HG03039 (cell line): ENCODE results near the gene SH3BGR.
"Not testable (repeated sequence)": the region's sequence is repeated elsewhere in the genome, so short reads cannot be mapped to it uniquely, and the experiment has no call there.

Experiments
- ATAC-seq: cut with Tn5 transposase; IDR thresholded peaks from one replicate; pipeline ENCODE4 v1.9.1; 2021; ENCODE audit warnings: mild to moderate bottlenecking, moderate library complexity; ENCODE audit not compliant: unreplicated experiment

SH3BGR gene

GRCh38 chr21:39451332-39452206 is at the start of gene SH3BGR:
Gene SH3BGR (plus strand): TSS chr21:39451970. CDS start chr21:39452097, 127 bp downstream.
- ATAC-seq, result no peak

DNA sequence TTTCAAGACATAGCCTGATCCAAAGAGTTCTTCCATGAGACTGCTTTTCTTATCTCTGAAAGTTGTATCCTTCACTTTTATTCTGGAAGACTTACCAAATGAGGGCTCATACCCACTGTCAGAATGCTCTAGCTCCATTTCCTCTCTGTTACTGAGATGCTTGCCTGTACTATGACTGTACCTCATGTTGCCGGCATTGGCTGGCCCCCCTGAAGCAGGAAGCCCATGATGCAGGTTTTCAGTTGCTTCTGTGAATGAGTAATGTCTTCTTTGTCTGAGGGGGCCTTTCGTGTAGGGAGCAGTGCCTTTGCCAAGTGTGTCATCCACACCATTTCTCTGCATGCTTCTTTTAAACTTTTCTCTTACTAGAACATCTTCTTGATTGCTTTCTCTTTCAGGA is 45.7 kb upstream of the SH3BGR start:
- ATAC-seq, result no peak

GRCh38 chr21:39419204-39419603 is 32.6 kb upstream of the SH3BGR start:
- ATAC-seq, result not testable (repeated sequence)

- ATAC-seq, result no peak
These were observed 29.1 kb upstream of the SH3BGR start for GRCh38 chr21:39422527-39423241.

DNA sequence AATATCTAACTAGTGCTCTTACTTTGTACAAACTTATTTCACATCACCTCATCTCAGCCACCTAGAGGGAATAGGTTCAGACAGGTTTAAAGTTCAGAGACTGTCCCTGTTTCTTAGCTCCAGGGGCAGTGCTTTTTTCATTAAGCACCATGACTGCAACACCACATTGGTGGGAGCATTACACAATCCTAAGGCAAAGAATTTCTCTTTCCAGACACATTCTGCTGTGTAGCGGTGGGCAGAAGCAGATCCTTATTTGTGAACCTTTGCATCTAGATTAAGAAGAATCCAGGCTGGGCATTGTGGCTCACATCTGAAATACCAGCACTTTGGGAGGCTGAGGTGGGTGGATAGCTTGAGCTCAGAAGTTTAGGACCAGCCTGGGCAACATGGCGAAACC is 22.3 kb upstream of the SH3BGR start:
- ATAC-seq, result no peak

GRCh38 chr21:39430016-39430415 is 21.8 kb upstream of the SH3BGR start:
- no peak for ATAC-seq

DNA sequence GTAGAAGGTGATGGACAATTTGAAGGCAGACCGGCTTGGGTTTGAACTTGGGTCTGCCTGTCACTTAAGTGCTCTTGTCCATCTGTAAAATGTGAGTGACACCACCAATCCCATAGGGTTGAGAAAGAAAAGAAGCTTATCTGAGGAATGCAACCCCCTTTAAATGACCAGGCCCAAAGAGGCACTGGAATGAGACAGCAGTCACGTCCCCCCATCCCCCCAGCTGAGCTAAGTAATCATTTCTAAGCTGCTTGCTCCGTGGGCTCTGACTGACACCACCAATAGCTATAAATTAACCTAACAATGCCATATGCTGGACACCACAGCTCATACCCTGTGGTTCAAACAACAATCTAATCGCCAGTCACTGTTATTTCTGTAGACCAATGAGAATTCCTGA is 21.3 kb upstream of the SH3BGR start:
- no peak for ATAC-seq

DNA sequence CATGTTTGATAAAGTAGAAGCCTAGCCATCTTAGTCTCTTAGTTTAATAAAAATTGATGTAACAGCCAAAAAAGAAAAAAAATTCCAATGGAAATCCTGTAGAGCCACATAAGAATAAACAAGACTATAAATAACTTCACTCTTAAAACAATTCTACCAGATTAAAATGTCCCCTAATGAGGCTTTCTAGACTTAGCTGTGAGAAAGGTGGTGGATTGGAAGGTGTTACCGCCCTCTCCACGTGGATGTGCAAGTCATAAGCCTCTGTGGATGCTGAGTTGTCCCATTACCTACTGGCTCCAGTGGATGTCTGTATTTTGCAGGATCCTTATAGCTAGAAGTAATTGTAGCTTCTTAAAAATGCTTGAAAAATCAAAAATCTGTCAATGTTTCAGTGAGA is 20.8 kb upstream of the SH3BGR start:
- ATAC-seq, result no peak

- ATAC-seq, result no peak
These were observed 16.8 kb upstream of the SH3BGR start for GRCh38 chr21:39434950-39435349.

GRCh38 chr21:39439232-39439631 is 12.5 kb upstream of the SH3BGR start:
- ATAC-seq, result no peak

DNA sequence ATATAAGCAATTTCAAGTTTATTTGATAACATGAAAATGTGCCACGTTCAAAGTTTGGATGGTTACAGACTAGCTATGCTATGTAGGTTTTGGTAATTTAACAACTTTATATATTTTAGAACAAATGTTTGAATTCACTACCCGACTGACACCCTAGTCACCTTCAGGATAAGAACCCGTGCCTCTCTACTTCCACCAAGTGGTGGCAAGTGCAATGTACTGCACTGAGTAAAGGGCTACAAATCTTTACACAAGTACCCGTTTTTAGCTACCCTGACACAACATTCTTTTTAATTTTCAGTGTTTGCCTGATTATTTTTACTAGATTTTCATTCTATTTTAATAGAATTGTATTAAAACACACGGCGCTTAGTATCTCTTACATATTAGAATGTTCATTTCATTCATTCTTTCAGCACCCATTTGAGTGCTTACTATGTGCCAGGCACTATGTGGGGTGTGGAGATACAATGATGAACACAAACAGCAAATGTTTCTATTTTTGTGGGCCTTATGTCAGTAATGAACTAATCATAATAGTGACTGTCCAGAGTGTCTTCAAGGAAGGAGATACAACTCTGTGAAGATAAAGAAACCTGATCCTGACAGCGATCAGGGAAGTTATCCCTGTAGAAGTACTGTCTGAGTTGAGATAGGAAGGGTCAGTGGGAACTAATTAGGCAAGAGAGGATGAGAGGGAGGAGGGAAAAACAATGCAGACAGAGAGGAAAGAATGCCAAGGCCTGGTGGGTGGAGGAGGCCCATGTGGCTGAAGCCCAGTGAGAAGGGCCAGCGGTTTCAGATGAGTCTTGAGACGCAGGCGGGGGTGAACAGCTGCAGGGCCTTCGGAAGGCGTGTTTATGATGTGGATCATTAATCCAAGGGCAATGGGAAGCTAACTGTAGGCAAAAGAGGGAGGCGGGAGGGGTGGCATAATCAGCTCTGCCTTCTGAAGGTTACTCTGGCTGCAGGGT is 10.0 kb upstream of the SH3BGR start:
- ATAC-seq, result no peak

GRCh38 chr21:39444421-39445180 is 7.2 kb upstream of the SH3BGR start:
- peak; percentile 5 for ATAC-seq

GRCh38 chr21:39445321-39446269 is 6.2 kb upstream of the SH3BGR start, which contains the start of gene LCA5L:
Gene LCA5L (minus strand): TSS chr21:39445778. CDS start chr21:39428493, 17,285 bp downstream.
- peak; percentile 93 for ATAC-seq

- no peak for ATAC-seq
These were observed 4.5 kb upstream of the SH3BGR start for GRCh38 chr21:39447264-39447663.

DNA sequence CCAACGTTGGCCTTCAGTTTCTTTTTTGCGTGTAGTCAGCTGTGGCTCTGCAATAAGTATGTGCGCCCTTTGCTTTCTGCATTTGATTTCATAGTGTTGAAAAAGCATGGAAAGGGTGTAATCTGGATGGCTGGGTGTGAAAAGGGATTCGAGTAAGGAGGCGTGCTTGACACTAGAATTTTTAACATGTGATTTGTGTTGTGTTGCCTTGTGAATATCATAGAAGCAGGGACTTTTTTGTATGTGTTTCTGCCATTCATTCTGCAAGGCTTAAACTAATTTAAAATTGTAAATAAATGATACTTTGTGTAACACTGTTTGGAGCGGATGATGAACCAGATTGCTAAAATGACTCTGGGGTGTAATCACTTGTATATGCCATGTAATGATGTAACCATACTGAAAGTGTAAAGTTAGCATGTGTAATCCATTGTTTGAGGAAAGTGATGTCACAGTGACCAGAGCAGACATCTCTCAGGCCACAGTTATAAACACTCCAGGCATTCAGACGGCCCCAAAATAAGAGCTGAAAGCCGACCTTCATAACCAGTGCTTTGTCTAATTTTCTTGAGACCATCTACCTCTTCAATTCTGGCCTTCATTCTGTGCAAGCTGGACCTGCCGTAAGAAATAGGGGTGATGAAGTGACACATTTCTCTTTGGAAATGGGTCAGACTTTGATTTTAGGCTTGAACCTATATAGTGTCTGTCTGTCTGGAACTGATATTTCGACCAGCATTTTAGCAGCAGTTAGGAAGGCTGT is 618 bp downstream of the SH3BGR start:
- ATAC-seq, result no peak

- no peak for ATAC-seq
These were observed 1.2 kb downstream of the SH3BGR start for GRCh38 chr21:39452970-39453342.

DNA sequence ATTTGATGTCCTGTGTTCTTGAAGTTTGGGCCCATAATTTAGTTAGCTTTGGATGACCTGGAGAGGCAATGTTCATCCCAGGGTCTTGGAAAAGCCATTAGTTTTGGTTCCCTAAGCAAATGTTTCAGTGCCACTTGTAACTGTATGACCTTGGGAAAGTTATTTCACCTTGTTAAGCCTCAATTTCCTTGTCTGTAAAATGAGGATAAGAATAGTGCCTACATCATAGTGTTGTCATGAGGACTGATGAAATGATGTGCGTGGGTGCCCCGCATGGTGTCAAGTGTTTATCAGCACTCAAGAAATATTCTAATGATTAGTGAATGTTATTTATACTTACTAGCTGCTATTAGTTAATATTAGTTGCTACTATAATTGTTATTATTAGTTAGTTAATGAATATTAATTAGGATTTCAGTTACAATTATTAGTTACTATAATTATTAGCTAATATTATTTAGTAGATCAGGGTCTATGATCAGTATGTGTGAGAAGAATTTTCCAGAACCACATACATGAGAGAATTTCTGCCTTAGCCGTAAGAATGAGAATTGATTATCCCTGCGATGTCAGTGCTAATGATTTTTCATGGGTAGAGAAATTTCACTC is 1.9 kb downstream of the SH3BGR start:
- ATAC-seq, result no peak
